ENCODE measurements around the gene LRRC32. TPM values are rescaled to one million over a fixed set of nuclear protein-coding genes. Genes with fewer than 3 reads are reported as not detected.

LRRC32 gene
- total RNA-seq, 1 donor: 37.6 TPM

- no peaks in the 10 kb centered on the region for H3K4me1 ChIP-seq (ENCODE audit: insufficient read depth, low read length)
- no peak for TF ChIP-seq CTCF (IDR thresholded peaks at IDR 0.05; ENCODE audit: extremely low read depth, low read depth, low read length)
- no peak overlapping the region for H2AFZ ChIP-seq (ENCODE audit: low read length)
- H3K9me3 ChIP-seq (ENCODE audit: low read depth, low read length): no peaks in the 10 kb centered on the region
- H3K27ac ChIP-seq (ENCODE audit: low read depth, low read length): no peak overlapping the region
- peaks cover 14% of the 10 kb centered on the region for H3K27me3 ChIP-seq (ENCODE audit: insufficient read depth, low read length)
- no peak overlapping the region for H3K4me3 ChIP-seq (ENCODE audit: insufficient read depth, low read length)
- no peak for DNase-seq (ENCODE audit: insufficient read length, low spot score, missing footprints)
- no peaks in the 10 kb centered on the region for H3K36me3 ChIP-seq (ENCODE audit: insufficient read depth, low read length)
- no peak overlapping the region for H3K4me2 ChIP-seq (ENCODE audit: insufficient read depth, low read length)
- H3K79me2 ChIP-seq (ENCODE audit: insufficient read depth, low read length): no peaks in the 10 kb centered on the region
- H4K20me1 ChIP-seq (ENCODE audit: insufficient read depth, low read length): peaks cover 3% of the 10 kb centered on the region
Measured at GRCh38 chr11:76635991-76636738, 34.4 kb downstream of the LRRC32 start.

GRCh38 chr11:76634886-76635285 is 35.7 kb downstream of the LRRC32 start:
- DNase-seq (ENCODE audit: insufficient read length, low spot score, missing footprints): no peak
- H3K4me3 ChIP-seq (ENCODE audit: insufficient read depth, low read length): no peak overlapping the region
- TF ChIP-seq CTCF (IDR thresholded peaks at IDR 0.05; ENCODE audit: extremely low read depth, low read depth, low read length): no peak
- H4K20me1 ChIP-seq (ENCODE audit: insufficient read depth, low read length): peaks cover 3% of the 10 kb centered on the region
- no peak overlapping the region for H3K27ac ChIP-seq (ENCODE audit: low read depth, low read length)
- no peak overlapping the region for H3K4me2 ChIP-seq (ENCODE audit: insufficient read depth, low read length)
- no peaks in the 10 kb centered on the region for H3K9me3 ChIP-seq (ENCODE audit: low read depth, low read length)
- no peaks in the 10 kb centered on the region for H3K79me2 ChIP-seq (ENCODE audit: insufficient read depth, low read length)
- no peak overlapping the region for H2AFZ ChIP-seq (ENCODE audit: low read length)
- no peaks in the 10 kb centered on the region for H3K36me3 ChIP-seq (ENCODE audit: insufficient read depth, low read length)
- H3K4me1 ChIP-seq (ENCODE audit: insufficient read depth, low read length): peaks cover 4% of the 10 kb centered on the region
- H3K27me3 ChIP-seq (ENCODE audit: insufficient read depth, low read length): peaks cover 13% of the 10 kb centered on the region

- Histone ChIP-seq H3K4me3 (ENCODE audit: insufficient read depth, low read length) (no peak overlapping the region), H3K36me3 (ENCODE audit: insufficient read depth, low read length) (no peaks in the 10 kb centered on the region), H3K27ac (ENCODE audit: low read depth, low read length) (no peak overlapping the region), H2AFZ (ENCODE audit: low read length) (no peak overlapping the region), H3K27me3 (ENCODE audit: insufficient read depth, low read length) (no peaks in the 10 kb centered on the region), H3K4me1 (ENCODE audit: insufficient read depth, low read length) (peaks cover 7% of the 10 kb centered on the region), H3K79me2 (ENCODE audit: insufficient read depth, low read length) (no peaks in the 10 kb centered on the region), H4K20me1 (ENCODE audit: insufficient read depth, low read length) (peaks cover 3% of the 10 kb centered on the region), H3K9me3 (ENCODE audit: low read depth, low read length) (no peaks in the 10 kb centered on the region), H3K4me2 (ENCODE audit: insufficient read depth, low read length) (no peak overlapping the region)
- no peak for DNase-seq (ENCODE audit: insufficient read length, low spot score, missing footprints)
- TF ChIP-seq CTCF (IDR thresholded peaks at IDR 0.05; ENCODE audit: extremely low read depth, low read depth, low read length): no peak
Measured at GRCh38 chr11:76632492-76632891, 38.1 kb downstream of the LRRC32 start.

- Histone ChIP-seq H3K36me3 (ENCODE audit: insufficient read depth, low read length) (no peaks in the 10 kb centered on the region), H3K4me3 (ENCODE audit: insufficient read depth, low read length) (no peak overlapping the region), H3K27ac (ENCODE audit: low read depth, low read length) (no peak overlapping the region), H3K9me3 (ENCODE audit: low read depth, low read length) (no peaks in the 10 kb centered on the region), H3K27me3 (ENCODE audit: insufficient read depth, low read length) (no peaks in the 10 kb centered on the region), H3K4me2 (ENCODE audit: insufficient read depth, low read length) (no peak overlapping the region), H3K4me1 (ENCODE audit: insufficient read depth, low read length) (peaks cover 12% of the 10 kb centered on the region), H4K20me1 (ENCODE audit: insufficient read depth, low read length) (peaks cover 2% of the 10 kb centered on the region), H2AFZ (ENCODE audit: low read length) (no peak overlapping the region), H3K79me2 (ENCODE audit: insufficient read depth, low read length) (no peaks in the 10 kb centered on the region)
- TF ChIP-seq CTCF (IDR thresholded peaks at IDR 0.05; ENCODE audit: extremely low read depth, low read depth, low read length): no peak
- DNase-seq (ENCODE audit: insufficient read length, low spot score, missing footprints): no peak
Measured at GRCh38 chr11:76631566-76632308, 38.8 kb downstream of the LRRC32 start.

Data from osteoblast (primary cell).